Stimulated activated CD4-positive, alpha-beta T cell treated with anti-CD3 and anti-CD28 coated beads, Interleukin-2, amount 100 ng/mL, for 24 hours (primary cell): ENCODE data around the gene RABL6.

ENCODE experiments used
- DNase-seq, 2 donors: peaks; one replicate each; pipeline ENCODE4 v3.0.0-alpha.2; 2020

Gene RABL6

DNA sequence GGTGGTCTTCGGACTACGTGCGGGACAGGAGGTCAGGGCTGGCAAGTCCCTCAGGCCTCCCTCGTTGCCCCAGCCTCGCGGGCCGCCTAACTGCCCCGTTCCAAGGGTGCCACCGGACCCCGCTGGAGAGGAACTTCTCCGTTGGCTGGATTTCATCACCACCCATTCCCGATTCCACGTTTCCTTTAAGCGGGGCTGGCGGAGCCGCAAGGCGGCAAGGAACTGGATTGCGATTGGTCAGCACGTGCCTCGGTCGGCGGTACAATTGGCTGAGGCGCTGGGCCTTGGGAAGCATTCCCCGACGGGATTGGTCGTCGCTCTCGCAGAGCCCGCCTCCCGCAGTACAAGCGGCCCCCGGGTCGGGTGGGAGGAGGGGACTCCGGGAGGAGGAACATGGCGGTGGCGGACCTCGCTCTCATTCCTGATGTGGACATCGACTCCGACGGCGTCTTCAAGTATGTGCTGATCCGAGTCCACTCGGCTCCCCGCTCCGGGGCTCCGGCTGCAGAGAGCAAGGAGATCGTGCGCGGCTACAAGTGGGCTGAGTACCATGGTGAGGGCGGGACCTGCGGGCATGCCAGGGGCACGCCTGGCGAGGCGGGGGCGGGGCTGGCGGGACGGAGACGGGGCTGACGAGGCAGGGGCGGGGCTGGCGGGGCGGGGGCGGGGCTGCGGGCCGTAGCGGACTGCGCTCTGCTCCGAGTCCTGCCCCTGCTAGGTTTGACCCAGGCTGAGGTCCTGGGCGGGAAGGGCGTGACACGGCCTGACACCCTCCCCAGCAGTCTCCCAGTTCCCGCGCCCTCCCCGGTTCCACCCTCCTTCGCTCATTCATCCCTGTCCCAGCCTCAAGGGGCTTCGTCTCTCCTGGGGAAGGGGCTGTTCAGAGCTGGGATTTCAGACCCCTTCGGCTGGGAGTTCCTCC lies 41.6 kb downstream of the RABL6 start, which contains the start of gene PHPT1:
Gene PHPT1 (plus strand): TSS at position 372 of the 922 bp plus-strand sequence. CDS start 22 bp downstream, at position 394.
- peak; percentile 96 for DNase-seq

DNA sequence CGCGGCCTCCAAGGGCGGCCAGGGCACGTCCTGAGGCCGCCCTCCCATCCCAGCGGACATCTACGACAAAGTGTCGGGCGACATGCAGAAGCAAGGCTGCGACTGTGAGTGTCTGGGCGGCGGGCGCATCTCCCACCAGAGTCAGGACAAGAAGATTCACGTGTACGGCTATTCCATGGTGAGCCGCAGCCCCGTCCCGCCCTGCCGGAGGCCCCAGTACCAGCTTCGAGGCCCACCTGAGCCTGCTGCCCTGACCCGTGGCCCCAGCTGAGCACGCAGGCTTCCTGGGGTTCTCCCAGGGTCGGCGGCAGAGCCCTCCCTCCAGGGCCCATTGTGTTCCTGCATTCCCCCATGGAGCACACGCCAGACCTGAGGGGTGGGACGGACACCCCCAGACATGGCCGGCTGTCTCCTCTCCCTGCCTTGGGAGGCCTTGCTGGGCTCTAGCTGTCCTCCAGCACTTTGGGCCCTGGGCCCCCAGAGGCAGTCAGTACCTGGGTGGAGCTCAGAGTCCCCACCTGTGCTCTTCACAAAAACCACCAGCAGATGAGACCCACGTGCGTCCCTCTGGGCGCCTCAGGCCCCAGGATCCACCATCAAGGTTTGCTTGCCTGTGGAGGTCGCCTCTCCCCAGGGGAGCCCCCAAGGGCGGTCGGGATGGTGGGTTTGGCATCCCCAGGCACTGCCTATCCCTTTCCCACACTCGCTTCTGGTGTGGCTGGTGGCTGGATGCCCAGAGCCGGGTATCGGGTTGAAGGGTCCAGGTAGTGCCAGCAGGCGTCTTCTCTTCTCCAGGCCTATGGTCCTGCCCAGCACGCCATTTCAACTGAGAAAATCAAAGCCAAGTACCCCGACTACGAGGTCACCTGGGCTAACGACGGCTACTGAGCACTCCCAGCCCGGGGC lies 42.5 kb downstream of the RABL6 start:
- no peak for DNase-seq

DNA sequence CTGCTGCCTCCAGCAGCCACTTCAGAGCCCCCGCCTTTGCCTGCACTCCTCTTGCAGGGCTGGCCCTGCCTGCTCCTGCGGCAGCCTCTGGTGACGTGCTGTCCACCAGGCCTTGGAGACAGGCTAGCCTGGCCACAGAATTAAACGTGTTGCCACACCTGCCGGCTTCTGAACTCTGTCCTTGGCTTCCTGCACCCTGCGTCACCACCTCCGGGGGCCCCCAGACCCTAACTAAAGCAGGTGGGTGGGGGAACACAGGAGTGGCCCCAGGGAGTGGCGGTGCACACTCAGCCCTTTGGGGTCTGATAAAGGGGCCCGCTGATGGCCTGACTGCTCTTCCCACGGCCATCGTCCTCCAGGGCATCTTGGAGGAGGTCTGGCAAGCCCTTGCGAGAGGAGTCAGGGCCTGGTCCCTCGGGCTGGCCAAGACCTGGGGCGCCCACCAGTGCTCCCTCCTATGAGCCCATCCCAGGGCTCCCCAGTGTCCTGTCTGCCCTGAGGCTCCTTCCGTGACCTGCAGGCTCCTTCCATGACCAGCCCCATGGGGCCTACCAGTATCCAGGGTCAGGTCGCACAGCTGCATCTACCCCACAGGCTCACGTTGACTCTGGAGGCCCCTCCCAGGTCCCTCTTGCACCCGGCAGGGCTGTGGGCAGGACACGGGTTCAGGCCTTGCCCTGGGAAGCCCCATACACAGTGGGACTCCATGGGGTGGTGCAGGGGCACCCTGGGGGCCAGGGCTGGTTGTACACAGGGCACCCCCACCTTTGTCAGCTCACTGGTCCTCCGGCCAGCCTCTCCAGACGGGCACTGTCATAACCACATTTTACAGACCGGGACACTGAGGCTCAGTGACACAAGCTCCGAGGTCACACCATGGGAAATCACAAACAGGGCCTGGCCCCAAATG lies 43.4 kb downstream of the RABL6 start:
- no peak for DNase-seq

- DNase-seq, result no peak
Observed at GRCh38 chr9:136851941-136852663, 44.4 kb downstream of the RABL6 start, which contains the start of gene MAMDC4. Gene MAMDC4 (plus strand): TSS chr9:136852346. CDS start chr9:136852417, 71 bp downstream.

GRCh38 chr9:136852664-136853595 lies 45.2 kb downstream of the RABL6 start:
- no peak for DNase-seq

DNA sequence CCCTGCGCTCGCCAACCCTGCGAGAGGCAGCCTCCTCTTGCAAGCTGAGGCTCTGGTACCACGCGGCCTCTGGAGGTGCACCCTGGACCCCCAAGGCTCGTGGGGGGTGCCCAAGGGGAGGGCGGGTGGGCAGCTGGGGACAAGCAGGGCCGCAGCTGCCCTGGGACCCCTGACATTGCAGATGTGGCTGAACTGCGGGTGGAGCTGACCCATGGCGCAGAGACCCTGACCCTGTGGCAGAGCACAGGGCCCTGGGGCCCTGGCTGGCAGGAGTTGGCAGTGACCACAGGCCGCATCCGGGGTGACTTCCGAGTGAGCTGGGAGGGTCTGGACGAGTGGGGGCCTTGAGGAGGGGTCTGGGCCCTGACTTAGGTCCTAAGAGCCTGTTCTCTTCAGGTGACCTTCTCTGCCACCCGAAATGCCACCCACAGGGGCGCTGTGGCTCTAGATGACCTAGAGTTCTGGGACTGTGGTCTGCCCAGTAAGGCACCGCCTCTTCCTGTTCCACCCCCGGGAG lies 45.9 kb downstream of the RABL6 start:
- no peak for DNase-seq

- DNase-seq, result no peak
Observed at GRCh38 chr9:136854113-136854841, 46.5 kb downstream of the RABL6 start.

- DNase-seq, result no peak
Observed at GRCh38 chr9:136854842-136855460, 47.2 kb downstream of the RABL6 start.

- no peak for DNase-seq
Observed at GRCh38 chr9:136855461-136856078, 47.8 kb downstream of the RABL6 start.

DNA sequence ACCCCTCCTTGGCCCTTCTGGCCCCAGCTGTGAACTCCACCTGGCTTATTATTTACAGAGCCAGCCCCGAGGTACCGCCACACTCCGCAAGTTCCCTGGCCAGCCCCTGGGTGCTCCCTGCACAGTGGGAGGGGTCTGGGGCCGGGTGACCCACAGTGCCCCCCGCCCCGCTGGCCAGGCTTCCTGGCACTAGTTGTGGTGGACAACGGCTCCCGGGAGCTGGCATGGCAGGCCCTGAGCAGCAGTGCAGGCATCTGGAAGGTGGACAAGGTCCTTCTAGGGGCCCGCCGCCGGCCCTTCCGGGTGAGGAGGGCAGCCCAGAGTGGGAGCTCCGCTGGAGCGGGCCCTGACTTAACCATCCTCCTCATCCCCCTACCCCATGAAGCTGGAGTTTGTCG lies 48.3 kb downstream of the RABL6 start:
- no peak for DNase-seq

DNA sequence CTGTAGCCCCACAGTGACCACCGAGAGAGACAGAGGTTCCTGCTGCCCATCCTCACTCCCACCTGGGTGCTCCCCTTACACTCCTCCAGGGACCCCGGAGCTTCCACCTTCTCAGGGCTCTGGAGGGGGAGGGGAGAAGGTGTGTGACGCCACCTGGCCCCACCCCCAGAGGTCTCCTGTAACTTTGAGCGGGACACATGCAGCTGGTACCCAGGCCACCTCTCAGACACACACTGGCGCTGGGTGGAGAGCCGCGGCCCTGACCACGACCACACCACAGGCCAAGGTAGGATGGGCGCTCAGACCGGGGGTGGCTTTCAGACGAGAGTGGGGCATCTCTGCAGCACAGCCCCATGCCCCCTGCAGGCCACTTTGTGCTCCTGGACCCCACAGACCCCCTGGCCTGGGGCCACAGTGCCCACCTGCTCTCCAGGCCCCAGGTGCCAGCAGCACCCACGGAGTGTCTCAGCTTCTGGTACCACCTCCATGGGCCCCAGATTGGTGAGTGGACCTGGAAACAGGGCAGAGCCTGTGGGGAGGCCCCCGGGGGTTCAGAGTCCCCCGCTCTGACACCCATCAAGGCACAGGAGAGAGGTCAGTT lies 48.9 kb downstream of the RABL6 start:
- no peak for DNase-seq

GRCh38 chr9:136857166-136857565 lies 49.4 kb downstream of the RABL6 start:
- DNase-seq, result no peak

DNA sequence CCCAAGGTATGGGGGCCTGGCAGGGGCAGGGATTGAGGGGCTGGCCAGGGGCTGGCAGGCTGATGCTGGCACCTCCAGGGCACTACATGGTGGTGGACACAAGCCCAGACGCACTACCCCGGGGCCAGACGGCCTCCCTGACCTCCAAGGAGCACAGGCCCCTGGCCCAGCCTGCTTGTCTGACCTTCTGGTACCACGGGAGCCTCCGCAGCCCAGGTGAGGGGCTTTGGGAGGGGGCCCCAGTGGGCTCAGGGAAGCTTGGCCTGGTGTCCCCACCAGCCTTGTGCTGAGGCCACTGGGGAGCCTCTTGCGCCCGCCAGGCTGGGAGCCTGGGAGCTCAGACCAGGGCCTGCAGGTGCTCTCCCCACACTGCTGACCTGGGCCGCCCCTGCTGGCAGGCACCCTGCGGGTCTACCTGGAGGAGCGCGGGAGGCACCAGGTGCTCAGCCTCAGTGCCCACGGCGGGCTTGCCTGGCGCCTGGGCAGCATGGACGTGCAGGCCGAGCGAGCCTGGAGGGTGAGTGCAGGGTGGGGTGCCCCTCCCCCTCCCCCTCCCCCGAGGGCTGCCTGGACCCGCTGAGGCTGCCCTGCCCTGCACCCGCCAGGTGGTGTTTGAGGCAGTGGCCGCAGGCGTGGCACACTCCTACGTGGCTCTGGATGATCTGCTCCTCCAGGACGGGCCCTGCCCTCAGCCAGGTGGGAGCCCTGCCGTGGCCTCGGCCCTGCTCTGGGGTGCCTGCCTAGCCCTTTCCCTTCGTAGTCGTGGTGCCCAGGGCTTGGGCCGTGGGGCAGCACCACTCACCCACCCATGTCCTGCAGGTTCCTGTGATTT lies 50.0 kb downstream of the RABL6 start:
- no peak for DNase-seq

DNA sequence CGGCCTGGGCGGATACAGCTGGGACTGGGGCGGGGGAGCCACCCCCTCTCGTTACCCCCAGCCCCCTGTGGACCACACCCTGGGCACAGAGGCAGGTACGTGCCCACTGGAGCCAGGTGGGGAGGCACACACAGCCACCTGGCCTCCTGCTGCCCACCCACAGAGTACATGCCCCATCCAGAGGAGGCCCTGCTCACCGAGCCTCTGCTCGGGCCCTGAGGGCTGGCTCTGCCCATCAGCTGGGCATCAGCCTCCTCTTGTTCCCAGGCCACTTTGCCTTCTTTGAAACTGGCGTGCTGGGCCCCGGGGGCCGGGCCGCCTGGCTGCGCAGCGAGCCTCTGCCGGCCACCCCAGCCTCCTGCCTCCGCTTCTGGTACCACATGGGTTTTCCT lies 50.7 kb downstream of the RABL6 start:
- no peak for DNase-seq

- DNase-seq, result no peak
Observed at GRCh38 chr9:136858844-136859757, 51.4 kb downstream of the RABL6 start.

GRCh38 chr9:136860529-136860928 lies 52.8 kb downstream of the RABL6 start:
- no peak for DNase-seq
